ENCODE data around the gene SMOC1.

SMOC1 gene

DNA sequence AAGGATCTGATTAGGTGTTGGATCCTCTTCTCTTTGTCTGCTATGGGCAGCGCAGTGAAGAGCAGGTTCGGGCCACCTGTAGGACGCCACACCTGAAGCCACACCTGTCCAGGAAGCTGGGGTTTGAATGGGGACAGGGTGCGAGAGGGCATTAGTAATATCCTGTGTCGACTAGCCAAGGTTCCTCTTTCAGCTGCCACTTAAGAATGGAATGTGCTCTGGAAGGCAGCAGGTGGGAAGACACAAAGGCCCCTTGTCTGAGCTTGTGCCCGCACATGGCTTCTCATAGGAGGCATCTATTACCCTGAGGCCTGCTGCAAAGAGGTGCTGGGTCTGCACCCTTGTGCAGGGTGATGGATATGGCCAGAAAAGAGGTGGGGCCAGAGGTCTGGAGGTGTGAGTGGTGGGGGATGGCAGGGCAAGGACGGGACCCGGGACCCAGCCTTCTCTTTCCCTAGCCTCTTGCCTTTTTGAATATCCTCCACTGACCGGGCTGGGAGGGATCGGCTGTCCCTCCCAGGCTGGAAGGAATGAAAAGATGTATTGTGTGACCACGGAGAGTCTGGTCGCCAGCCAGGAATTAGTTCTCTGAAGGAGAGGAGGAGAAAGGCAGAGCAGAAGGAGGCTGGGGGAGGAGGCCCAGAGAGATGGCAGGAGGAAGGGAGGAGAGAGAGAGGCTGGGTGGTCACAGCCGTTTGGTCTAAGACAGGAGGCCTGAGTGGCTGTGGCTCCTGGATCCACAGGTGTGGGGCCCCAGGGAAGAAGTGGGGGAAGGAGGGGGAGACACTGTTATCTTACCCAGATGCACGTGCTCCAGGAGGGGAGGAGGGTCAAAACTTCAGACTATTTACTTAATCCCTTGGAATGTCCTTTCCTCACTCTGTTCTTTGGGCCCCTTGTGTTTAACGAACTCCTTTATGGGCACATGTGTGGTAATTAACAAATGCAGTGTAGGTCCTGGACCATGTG is 101.5 kb downstream of the SMOC1 start:
- no peak for DNase-seq (ENCODE audit: low read depth, low spot score)

DNA sequence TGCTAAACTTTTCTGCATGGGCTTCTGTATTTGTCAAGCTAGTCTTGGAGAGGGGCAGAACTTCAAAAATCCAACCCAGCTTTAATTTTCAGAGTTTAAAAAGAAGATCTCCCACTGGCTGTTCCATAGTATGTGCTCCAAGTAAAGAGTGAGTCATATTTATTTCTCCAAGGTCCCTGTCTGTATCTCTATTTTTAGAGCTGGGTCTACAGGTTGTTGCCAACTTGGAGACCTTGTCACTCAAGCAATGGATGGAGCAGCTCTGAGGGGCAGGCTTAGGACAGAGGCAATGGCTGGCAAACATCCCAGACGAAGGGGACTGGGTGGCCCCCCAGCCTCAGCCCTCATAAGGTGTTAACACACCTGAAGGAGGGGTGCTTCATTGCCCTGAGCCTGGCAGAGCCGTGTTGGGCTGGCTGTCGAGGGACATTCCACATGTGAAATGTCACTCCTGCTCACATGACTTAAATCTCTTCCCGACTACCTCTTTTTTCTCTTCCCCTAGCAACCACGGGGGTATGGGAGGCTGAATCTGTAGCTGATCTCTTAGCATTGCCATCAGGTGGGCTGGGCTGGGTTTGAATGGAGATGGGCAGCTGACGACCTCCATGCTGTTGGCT is 103.1 kb downstream of the SMOC1 start:
- DNase-seq (ENCODE audit: low read depth, low spot score) = no peak

DNA sequence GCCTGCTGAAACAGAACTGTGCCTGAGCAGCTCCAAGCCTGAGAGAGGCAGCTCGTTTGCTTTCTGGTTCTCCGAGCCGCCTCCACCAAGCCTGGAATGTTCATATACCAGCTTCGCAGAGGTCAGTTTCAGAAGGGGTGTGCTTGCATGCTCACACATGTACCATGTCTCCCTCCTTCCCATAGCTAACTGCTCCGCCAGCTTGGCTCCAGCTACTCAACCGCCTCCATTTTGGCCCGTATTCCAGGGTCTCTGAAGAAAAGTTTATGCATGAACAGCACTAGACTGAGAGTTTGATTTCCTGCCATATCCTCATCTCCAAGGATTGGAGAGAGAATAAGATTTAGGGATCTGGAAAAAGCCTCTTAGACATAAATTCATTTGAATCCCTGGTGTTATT is 103.7 kb downstream of the SMOC1 start:
- DNase-seq (ENCODE audit: low read depth, low spot score) = no peak

DNA sequence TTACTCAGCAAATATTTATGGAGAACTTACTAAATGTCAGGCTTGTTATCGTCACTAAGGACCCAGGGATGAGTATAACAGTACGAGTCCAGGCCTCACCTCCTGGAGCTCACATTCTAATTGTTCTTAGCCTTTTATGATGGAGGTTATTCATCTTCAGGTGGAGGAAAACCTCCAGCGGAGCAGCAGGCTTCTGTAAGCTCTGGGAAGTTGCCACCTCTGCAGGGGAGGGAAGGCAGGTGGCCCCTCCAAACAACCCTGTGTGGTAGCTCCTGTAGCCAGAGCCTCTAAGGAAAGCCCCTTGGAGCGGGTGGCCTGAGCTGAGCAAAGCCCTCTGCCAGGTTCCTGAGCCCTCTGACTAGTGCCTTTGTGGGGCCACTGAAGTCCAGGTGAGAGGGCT is 104.1 kb downstream of the SMOC1 start:
- DNase-seq (ENCODE audit: low read depth, low spot score) = no peak

DNA sequence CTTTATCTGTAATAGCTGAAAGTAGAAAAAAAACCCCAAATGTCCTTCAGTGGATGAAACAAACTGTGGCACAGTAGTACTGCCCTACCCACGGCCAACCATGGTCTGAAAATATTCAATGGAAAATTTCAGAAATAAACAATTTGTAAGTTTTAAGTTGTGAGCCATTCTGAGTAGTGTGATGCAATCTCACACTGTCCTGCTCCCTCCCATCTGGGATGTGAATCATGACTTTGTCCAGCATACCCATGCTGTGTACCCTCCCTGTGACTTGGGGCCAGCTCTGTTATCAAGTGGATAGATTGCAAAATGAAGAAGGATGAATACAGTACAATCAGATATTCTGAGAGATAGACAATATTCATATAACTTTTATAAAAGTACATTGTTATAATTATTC is 106.2 kb downstream of the SMOC1 start:
- DNase-seq (ENCODE audit: low read depth, low spot score) = no peak

DNA sequence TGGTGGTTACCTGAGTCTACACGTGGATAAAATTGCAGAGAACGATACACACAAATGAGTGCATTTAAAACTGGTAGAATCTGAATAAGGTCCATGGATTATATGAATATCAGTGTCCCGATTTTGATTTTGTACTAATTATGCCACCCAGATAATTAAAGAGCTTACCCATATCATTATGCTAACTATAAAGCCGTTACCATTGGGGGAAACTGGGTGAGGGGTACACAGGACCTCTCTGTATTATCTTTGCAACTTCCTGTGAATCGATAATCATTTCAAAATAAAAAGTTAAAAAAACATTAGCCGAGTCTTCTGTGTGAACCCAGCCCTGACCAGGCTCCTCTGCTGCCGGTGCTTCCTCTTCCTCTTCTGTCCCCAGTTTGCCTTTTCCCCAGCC is 107.1 kb downstream of the SMOC1 start:
- no peak for DNase-seq (ENCODE audit: low read depth, low spot score)

DNA sequence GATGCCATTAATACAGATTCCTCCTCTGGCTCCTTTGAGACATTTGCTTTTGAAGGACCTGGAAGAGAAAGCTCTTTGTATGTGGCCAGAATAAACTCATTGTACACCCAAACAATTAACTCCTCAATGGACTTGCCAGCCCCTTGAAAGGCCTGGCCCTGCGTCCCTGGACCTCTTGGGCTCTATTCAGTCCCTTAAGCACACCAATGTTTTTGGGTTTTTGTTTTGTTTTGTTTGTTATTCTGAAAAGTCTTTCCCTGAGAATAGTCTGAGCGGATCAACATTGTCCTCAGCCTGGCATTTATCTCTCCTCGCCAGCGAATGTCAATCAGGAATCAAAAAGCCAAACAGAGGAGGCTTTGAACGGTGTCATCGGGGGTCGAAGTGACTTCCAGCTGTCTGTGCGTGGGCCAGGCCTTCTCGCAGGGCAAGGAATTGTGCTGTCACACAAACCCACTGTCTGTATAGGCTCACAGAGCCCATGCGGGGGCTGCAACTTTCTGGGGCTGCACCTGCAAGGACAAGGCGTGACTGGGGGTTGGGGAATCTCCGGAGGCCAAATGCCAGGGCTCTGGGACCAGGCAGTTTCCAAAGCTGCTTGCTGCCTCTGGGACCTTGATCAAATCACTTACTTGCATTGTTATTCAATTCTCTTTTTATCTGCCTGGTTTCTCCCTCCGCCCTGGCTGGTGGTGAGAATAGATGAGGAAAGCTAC is 108.3 kb downstream of the SMOC1 start:
- no peak for DNase-seq (ENCODE audit: low read depth, low spot score)

DNA sequence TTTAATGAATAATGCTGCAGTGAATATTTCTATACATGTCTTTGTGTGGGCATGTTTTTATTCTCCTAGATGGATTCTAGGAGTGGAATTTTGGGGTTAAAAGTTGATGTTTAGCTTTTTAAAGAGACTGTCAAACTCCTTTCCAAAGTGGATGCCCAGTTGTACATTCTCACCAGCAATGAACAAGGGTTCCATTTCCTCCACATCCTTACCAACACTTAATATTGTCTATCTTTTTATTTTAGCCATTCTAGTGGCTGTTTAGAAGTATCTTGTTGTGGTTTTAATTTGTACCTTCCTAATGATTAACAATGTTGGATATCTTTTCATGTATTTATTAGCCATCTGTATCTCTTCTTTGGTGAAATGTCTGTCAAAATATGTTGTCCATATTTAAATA is 109.8 kb downstream of the SMOC1 start:
- no peak for DNase-seq (ENCODE audit: low read depth, low spot score)

DNA sequence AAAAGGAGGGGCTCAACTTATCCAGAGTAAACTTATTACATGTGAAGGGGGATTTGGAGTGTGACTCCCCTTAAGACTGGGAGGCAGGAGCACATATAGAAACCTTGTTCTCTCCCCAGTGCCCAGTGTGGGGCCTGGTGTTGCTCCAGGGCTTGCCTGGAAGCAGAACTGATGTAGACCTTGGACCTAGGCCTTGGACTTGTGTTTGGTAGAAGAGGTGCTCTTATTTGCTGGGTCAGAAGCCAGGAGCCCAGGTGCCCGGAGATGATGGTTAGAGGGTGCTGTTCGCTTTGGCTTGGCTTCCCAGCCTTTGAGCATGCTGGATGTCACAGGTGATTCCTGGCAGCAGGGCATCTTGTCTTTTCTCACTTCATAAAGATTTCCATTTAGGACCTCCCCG is 110.4 kb downstream of the SMOC1 start:
- DNase-seq (ENCODE audit: low read depth, low spot score) = no peak

DNA sequence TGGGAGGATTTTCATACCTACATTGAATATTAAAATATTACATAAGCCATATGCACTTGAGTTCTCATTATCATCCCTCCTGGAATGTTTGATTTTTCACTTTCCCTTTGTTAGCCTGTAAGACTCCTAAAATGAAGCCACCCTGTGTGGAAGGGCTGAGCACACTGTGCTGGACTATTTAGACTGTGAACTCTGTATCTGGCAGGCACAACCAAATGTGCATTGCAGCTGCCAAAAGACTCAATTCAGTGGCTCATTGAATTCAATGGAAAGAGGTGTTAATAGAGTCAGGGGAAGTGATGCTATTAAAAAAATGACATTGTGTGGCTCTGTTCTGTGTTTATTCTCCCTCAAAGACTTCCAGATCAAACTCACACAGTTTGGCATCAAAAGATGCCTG is 111.1 kb downstream of the SMOC1 start:
- no peak for DNase-seq (ENCODE audit: low read depth, low spot score)

DNA sequence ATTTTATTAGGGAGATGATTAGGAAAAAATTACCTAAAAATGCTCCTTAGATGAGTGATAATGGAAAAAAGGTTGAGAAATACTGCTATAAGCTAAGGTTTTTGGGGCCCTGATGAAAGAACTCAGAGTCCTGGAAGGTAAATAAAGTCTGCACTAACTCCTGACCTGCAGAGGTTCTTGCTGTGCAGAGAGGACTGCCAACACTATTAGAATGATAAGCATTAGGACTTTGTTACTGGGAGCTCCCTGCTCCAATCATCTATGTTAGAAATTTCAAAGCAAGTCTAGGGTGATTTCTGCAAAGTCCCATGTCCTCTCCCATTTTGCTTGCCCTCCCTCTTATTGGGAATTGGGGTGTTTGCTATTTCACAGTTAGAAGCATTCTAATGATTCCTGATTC is 112.2 kb downstream of the SMOC1 start:
- no peak for DNase-seq (ENCODE audit: low read depth, low spot score)

DNA sequence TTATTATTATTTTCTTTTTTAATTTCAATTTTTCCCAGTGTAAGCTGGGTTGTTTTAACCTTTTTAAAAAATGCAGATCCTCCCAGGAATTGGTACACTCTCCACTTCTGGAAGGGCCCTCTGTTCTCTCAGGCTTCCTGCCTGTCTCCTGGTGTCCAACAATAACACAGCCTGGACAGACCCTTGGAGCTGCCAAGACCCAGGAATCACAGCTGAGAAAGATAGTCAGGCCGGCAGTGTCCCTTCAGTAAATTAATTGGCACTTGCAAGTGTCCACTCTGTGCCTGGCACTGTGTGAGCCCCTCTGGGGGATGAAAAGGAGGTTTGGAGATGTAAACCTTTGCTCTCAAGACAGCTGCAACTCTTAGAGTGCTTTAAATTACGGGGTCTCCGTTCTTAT is 113.3 kb downstream of the SMOC1 start:
- DNase-seq (ENCODE audit: low read depth, low spot score) = no peak

DNA sequence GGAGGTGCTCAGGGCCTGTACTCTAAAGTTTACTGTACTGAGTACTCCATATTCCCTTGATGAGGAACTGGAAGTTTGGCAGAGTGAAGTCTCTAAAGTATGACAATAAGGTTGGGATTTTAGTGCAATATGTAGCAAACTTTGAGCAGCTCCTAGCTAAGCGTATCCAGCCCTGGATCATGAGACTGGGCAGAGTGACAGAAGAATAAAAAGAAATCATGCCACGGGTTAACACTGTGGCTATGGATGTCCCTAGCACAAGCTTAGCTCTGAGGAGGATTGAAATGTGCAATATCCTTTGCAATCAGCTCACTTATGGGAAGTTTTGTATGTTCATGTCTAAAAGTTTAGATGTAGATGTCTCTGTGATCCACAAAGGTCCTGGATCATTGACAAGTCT is 114.1 kb downstream of the SMOC1 start:
- DNase-seq (ENCODE audit: low read depth, low spot score) = no peak

DNA sequence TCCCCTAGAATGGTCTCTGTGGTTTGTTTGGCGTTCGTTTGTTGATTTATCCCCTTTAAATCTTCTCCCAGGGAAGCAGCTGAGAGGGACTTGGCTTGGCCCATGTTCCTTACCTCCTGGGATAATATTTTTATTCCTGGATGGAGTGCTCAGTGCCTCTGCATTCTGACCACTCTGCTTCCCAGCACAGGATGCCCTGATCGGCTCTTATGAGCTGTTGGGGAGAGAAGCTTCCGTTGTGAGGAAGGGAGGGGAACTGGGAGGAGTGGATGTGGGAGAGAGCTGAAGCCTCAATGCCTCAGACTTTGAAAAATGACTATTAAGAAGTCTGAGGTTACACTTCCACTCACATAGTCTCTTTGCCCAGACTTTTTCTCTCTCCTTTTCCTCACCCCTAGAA is 114.8 kb downstream of the SMOC1 start:
- no peak for DNase-seq (ENCODE audit: low read depth, low spot score)

DNA sequence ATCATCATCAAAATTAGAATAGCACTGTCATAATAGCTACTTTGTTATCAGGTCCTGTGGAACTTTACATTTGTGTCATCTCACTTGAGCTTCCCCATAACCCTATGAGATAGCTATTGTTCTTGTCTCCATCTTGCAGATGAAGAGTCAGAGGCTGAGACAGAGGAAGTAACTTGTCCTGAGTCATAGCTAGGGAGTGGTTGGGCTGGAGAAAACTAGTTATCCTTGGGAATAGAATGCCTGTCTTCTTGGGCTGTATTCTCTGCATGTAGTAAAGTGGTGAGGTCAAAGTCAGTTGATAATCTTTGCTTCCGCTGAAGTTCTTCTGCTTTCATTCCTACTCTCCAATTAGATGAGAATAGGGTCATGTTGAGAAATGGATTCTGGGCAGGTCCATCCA is 117.0 kb downstream of the SMOC1 start:
- DNase-seq (ENCODE audit: low read depth, low spot score) = no peak

DNA sequence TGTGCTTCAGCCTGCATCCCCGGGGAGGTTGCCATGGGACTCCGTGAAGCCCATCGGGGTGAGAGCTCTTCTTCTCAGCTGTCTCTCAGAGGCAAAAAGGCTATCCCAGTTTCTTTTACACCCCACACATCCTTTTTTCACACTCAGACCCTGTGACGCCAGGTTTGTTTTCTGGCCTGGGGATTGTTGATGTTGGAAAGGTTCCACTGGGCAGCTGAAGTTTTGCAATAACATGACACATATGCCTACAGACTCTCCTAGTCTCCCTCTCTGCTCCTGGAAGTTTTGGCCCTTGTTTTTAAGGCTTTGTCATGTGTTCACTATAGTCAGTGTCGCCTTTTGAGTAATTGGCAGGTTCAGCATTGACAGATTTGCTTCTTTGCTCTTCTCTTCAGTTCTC is 118.6 kb downstream of the SMOC1 start:
- DNase-seq (ENCODE audit: low read depth, low spot score) = peak; percentile 78

DNA sequence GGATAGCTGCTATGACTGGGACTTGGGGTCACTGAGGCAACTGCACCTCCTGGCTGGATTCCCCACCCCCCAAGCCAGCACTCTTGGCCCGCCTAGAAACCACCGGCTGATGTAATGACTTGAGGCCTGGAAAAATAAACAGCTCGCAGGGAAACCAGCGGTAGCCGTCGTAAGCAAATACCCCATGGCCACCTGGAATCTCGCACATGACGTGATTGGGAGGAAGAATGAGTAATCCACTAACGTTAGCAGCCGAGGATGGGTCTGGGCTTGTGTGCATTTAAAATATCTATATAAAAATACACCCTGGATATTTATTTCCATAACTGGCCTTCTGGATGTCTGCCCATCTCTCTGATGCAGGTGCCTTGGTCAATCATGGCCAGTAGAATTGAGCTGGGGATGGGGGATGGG is 120.1 kb downstream of the SMOC1 start:
- peak; percentile 95 for DNase-seq (ENCODE audit: low read depth, low spot score)

DNA sequence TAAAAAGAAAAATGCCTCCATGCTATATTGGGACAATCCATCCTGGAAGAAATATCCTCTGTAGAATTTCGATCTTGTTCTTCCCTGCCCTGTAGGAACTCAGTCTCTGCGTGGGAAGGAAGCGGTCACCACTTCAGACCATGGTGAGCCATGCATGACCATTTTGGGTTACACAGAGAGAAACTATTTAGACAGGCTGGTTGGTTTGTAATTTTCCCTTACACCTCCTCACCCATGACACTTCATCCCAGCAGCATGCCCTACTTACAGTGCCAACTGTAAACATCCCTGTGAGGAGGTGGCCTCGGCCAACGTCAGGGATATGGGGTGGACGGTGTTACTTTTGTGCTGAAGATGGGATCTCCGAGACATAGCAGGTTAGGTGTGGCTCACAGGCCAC is 121.4 kb downstream of the SMOC1 start:
- no peak for DNase-seq (ENCODE audit: low read depth, low spot score)

DNA sequence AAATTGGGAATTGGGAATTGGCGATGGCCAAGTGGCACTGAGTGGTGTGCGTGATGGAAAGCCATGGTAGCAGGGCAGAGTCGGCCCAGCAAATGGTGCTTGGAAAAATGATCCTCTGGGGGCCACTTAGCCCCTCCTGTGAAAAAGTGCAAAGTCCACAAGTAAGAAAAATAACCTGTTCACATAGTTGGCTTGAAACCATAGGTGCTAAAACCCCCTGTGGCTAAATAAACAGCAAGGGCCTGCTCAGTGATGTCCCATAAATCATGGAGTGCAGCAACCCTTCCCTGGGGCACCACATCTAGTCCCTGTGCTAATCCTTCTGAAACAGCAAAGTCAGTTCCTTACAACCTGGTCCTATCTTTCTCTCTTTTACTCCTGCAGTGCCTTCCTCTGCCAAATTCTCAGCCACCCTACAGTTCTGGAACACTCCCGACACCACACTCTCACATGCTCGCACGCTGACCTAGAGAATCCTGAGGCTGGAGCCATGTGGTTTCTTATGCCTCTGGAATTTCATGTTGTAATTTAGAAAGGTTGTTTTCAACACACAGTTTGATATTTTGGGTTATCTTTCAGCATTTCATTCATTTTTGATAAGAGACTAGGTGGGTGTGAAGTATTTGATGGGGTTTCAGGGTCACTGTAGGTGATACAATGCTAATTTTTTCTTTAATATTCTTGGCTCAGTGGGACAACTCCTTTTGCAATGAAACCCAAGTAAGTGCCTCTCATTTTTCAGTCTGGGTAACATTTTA is 123.6 kb downstream of the SMOC1 start:
- DNase-seq (ENCODE audit: low read depth, low spot score) = no peak

DNA sequence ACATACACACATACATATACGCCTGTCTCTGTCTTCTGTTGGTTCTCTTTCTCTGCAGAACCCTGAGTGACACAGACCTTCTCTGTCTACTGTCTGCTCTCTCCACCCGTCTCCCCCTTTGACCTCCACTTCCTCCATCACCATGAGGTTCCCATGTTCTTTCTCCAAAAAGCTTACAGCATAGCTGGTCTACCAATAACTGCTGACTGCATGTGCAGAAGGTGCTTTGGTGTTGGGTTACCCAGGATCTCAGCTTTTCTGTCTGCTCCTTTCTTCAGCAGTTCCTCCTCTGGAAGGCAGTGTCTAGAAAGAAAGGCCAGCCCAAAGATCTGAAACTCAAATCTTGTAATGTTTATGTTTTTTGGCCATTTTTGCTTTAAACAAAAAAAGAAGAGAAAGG is 125.6 kb downstream of the SMOC1 start:
- no peak for DNase-seq (ENCODE audit: low read depth, low spot score)

DNA sequence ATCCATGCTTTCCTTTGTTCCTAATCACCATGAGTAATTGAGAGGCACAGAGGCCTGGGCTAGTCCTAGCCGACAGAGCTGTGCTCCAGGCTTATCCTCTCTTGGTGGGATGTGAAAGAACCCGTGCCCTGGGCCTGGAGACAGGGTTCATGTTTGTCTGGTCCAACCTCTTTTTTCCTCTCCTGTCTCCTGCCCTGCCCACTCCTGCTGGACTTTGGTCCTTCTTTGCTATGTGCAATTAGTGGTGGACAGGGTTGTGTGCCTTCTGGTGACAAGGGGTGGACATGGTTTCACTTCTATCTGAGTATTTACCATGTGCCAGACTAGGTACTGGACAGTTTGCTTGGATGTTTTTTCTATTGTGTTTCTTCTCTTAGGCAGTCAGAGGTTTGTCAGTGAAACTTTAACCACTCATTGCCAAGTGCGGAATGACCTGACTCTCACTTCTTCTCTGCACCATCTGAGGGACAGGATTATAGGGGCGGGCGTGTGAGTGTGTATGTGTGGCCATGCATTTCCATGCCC is 126.1 kb downstream of the SMOC1 start:
- no peak for DNase-seq (ENCODE audit: low read depth, low spot score)

DNA sequence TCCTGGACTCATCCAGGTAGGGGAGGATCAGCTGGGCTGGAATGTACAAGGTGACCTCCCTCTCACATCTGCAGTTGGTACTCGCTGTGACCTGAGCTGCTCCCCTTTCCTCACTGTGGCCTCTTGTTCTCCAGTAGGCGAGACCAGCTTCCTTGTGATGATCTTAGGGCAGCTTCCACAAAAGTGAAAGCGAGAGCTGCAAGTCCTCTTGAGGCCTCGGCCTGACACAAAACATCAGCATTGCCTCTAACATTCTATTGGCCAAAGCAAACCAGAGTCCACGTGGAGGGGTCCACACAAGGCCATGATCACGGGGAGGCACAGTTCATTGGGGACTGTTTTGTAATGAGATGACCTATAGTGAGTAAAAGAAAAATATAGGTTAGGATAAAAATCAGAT is 127.5 kb downstream of the SMOC1 start:
- no peak for DNase-seq (ENCODE audit: low read depth, low spot score)
